Vagina (tissue), 2 donors: ENCODE data around the gene NAGS.

Experiments used
- CTCF ChIP-seq, 3 experiments: fragments of 450-650 bp in 2 of 3; fragments of 200-600 bp in 1 of 3; sonication (generic) in 1 of 3; IDR thresholded peaks; one replicate each; pipeline ENCODE4 v1.5.1; 2017 to 2019; ENCODE audit warnings: antibody characterized with exemption in 3 of 3, mild to moderate bottlenecking in 2 of 3, moderate library complexity in 2 of 3
- POLR2A ChIP-seq, 2 donors: fragments of 450-650 bp; IDR thresholded peaks; one replicate each; pipeline ENCODE4 v1.6.1; 2017; ENCODE audit warnings: antibody characterized with exemption in 2 of 2, mild to moderate bottlenecking in 2 of 2, moderate library complexity in 2 of 2

GRCh38 chr17:44000871-44001460 lies 3.5 kb upstream of the NAGS start:
- TF ChIP-seq POLR2A (IDR thresholded peaks at IDR 0.05) = no peak
- no peak for TF ChIP-seq CTCF (IDR thresholded peaks at IDR 0.05)
